Fibroblast of gingiva (primary cell): ENCODE data around the gene PIGB.
"Not testable (repeated sequence)": the region's sequence is repeated elsewhere in the genome, so short reads cannot be mapped to it uniquely, and the experiment has no call there.

Source experiments
- DNase-seq: peaks from one replicate; pipeline ENCODE4 v3.0.0-alpha.2; 2011; ENCODE audit warnings: low read depth

The PIGB gene

DNA sequence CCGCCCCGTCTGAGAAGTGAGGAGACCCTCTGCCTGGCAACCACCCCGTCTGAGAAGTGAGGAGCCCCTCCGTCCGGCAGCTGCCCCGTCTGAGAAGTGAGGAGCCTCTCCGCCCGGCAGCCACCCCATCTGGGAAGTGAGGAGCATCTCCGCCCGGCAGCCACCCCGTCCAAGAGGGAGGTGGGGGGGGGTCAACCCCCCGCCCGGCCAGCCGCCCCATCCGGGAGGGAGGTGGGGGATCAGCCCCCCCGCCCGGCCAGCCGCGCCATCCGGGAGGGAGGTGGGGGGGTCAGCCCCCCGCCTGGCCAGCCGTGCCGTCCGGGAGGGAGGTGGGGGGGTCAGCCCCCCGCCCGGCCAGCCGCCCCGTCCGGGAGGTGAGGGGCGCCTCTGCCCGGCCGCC, 16.2 kb upstream of the PIGB start:
- DNase-seq: not testable (repeated sequence)

DNA sequence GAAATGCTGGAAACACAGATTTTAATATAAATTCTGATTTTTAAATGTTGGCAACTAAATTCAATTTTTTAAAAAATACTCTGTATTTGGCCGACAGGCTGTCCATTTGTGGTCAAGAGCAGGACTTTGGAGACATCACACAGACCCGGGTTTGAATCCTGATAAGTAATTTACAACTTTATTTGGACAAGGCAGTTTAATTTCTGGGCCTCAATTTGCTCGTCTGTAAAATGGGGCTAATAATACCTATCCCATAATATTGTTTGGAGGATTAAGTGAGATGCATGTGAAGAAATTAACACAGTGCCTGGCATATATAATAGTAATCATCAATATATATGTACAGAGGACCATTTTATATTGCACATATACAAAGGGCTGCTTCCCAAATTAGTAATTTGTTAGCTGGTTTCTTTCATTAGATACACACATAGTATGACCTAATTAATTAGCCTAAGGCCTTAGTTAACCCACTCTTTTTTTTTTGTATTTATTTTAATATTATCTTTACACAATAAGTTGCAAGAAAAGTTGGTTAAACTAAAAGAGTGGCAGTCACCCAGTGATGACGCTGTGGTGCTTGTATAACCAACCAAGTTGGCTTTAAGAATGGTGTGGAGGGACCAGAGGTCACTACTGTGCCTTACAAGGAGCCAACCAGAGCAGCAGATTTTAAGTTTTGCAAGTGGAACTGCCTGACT, 665 bp downstream of the PIGB start:
- DNase-seq: peak; percentile 55

DNA sequence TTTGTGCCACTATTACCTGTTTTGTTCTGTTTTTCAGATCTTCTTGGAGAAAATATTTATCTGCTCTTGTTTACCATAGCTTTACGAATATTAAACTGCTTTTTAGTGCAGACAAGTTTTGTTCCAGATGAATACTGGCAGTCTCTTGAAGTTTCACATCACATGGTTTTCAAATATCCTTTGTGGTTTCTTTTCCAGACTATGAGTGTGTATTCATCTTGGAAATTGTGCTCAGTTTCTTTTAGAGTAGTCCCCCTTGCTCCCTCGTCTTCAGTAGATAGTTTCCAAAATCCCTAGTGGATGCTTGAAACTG, 1.2 kb downstream of the PIGB start:
- DNase-seq: no peak

DNA sequence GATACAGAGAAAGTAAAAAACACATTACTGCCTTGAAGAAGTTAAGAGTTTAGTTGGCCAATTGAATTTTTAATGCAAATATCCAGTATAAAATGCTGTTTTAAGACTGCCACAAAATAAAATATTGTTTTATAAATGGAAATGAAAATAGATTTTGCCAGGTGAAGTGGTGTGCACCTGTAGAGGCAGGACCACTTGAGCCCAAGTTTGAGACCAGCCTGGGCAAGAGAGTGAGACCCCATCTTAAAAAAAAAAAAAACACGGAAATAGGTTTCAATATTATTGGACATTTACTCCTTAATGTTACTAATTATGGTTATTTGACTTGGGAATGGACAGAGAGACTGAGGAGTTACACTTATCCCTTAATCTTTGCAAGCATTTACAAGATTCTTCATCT, 1.9 kb downstream of the PIGB start:
- no peak for DNase-seq

DNA sequence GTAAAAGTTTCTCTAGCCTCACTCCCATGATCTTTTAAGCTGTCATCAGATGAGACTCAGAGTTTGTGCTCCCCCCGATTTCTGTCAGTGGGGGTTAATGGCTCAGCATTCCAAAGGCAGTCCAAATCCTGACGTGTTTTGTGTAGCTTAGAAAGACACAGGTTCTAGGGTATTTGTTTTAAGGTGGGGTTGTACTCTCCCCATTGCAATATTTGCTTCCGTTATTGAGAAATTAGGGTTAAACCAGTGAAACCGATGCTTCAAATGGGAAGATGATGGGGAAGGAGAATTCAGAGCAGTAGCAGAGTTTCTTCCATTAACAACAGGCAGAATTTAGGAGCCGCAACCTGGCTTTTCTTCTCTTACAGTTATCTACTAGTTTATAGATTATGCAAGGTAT, 3.4 kb downstream of the PIGB start:
- DNase-seq: no peak

DNA sequence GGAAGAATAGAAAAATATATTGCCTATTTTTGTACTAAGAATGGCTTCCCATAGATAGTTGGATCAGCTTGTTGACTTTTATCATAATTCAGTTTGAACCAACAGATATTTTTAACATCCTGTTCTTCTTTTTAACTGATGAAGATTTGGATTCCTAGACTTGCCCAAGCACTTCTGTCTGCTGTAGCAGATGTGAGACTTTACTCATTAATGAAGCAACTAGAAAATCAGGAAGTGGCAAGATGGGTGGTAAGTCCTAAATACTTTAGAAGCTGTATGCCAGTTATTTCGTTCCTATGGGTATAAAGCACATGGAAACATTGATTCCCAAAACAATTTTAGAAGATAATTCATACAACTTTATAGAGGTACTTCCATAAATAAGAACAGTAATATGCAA, 8.4 kb downstream of the PIGB start:
- no peak for DNase-seq

DNA sequence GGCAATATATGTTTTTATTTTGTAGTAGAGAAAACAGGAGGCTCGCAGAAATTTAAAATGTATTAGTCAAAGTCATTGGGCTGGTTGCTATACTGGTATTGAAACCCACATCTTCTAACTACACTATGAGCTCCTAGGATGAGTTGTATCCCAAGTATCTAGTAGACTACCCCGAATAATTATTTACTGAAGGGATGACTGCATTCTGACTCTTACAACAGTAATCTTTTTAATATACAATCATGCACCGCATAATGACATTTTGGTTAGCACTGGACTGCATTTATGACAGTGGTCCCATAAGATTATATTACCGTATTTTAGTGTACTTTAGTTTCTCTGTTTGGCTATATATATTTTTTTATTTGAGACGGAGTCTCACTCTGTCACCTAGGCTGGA, 15.3 kb downstream of the PIGB start:
- no peak for DNase-seq

DNA sequence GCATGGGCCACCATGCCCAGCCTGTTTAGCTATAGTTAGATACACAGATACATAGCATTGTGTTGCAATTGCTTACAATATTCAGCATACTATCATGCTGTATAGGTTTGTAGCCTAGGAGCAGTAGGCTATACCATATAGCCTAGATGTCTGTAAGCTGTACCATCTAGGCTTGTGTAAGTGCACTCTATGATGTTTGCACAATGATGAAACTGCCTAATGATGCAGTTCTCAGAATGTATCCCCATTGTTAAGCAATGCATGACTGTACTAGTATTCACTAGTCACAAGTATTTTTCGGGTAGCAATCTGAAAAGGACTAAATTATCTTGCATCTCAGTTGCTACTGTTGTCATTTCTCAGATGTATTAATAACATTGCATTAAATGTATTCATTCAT, 16.0 kb downstream of the PIGB start:
- DNase-seq: peak; percentile 51

DNA sequence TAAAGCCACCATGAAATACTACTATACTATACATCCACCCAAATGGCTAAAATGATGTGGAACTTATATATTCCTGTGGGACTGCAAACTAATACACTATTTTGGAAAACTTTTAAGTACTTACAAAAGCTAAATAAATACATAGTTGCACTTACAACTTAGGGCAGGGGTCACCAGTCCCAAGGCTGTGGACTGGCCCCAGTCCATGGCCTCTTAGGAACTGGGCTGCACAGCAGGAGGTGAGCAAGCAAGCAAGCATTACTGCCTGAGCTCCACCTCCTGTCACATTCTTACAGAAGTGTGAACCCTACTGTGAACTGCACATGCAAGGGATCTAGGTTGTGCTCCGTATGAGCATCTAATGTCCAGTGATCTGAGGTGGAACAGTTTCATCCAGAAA, 18.1 kb downstream of the PIGB start:
- DNase-seq: no peak

DNA sequence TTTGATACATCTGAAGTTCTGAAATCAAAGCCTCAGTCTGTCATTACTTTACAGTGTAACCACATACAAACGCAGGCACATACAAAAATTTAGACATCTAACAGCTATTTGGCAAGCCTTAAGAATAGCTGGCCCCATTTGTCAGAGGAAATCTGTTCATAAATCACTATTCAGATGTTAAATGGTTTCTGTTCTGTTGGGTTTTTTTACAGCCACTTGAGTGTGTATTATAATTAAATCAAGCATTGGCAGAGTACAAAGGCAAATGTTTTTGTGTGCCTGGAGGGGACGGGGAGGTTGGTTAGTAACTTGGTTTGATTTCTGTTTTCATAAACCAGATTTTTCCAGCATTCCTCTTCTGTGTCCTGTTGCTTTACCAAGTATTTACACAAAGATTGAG, 24.1 kb downstream of the PIGB start:
- no peak for DNase-seq

DNA sequence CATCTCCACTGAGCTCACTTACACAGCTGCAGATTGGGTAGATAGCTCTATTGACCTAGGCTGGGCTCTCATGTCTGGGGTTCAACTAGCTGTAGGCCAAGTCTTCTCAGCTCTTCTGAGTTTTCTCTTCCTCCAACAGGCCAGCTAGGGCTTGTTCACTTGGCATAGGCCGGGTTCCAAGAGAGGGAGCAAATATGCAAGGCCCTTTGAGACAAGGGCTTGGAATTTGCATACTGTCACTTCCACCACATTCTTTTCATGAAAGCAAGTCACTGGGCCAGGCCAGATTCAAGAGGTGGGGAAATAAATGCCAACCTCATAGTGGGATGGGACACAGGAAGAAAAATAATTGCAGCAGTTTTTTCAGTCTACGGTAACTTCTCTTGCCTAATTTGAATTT, 25.2 kb downstream of the PIGB start:
- peak; percentile 21 for DNase-seq

DNA sequence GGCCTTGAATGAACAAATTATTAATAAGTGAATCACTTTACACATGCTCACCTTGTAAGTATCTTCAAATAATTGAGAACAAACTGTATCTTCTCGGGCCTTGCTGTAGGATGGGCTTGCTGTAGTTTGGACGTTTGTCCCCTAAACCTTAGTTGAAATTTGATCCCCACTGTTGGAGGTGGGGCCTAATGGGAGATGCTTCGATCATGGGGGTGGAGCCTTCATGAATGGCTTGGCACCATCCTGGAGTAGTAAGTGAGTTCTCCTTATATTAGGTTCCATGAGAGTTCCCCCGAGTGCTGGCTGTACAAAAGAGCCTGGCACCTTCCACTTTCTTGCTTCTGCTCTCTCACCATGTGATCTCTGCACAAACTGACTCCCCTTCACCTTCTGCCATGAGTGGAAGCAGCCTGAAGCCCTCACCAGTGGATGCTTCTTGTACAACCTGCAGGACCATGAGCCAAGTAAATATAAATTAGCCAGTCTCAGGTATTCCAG, 29.3 kb downstream of the PIGB start:
- DNase-seq: no peak

DNA sequence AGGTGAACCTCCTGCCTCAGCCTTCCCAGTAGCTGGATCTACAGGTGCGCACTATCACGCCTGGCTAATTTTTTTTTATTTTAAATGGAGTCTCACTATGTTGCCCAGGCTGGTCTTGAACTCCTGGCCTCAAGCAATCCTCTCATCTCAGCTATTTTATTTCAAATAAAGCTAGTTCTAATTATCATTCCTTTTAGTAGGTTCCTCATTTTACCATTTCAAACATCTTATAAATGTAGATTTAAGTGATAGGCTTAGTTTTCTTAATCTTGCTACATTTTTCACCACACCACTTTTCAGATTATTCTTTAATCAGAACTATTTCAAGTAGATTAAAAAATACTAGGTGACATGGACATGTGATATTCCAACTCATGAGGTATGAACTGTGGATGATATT, 30.3 kb downstream of the PIGB start:
- no peak for DNase-seq

DNA sequence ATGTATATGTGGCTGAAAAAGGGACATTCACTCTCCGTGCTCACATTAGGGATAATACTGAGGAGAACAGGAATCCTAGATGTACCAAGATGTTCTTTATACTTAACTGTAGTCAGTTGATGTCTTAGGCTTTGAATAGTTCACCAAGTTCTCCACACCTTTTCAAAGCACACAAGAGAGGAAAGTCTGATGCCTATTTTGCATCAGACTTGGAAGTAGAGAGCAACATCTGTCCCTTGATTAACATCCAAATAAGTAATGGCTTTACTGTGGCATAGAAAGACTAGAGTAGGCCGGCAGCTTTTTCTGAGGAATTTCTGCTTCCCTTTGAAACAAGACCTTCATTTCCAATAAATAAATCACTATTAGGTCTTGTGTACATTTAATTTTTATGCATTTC, 34.0 kb downstream of the PIGB start:
- DNase-seq: no peak

DNA sequence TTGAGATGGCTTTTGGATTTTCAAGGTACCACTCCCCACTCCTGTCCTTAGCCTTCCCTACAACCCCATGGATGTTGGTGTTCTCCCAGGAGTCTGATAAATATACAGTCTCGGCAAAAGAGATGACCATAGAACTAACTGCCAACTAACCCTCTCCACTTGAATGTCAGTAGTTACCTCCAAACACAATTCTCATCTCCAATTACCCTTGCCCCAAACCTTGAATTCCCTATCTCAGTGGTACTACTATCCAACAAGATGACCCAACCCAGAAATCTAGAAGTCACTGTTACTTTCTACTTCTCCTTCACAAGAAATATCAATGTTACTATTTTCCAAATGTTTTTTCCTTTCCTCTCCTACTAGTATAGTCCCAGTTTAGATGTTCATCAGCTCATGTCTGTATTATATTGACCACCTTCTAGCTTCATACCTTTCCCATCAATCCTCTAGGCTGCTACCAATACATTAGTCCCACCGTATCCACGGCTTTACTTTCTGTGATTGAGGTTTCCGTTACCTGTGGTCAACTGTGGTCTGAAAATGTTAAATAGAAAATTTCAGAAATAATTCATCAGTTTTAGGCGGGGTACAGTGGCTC, 38.1 kb downstream of the PIGB start:
- no peak for DNase-seq

DNA sequence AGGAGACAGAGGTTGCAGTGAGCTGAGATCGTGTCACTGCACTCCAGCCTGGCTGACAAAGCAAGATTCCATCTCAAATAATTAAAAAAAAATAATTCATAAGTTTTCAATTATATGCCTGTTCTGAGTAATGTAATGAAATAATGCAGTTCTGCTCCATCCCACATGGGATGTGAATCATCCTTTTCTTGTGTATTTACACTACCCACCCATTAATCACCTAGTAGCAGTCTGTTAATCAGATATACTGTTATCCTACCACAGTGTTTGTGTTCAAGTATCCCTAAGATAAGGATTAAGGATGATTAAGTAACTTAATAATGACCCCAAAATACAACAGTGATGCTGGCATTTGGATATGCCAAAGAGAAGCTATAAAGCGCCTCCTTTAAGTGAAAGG, 38.8 kb downstream of the PIGB start:
- DNase-seq: peak; percentile 42

DNA sequence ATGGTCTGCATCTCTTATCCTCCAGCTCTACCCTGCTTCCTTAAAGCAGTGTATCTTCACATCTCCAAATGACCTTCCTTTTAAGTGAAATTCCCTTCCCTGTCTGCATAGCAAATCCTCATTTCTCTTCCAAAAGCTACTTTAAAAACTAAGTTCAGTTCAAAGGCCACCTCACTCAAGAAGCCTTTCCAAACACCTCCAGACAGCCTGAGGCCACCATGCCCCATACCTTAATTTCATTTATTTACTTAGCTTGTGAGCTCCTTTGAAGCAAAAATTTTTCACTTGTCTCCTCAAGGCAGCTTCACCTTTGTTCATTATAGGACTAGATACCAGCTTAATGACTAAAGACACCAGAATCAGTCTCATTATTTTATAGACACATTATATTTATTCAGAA, 39.4 kb downstream of the PIGB start:
- DNase-seq: no peak

DNA sequence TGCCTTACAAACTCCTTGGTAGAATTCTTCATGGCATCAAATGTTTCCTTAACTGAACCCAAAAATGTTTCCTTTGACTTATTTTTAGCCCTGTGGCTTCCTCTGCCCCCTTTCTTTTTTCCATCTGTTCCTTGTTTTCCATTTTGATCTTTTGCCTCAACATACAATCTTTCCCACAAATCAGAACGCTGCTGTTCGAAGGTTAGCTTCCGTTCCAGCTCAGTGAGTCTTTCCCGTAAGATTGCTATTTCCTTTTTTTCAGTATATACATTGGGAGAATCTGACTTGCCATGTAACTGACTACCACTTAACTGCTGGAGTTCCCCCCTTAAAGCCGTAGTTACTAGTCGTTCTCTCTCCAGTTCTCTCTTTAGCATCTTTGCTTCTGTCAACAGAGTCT, 41.2 kb downstream of the PIGB start:
- DNase-seq: no peak

DNA sequence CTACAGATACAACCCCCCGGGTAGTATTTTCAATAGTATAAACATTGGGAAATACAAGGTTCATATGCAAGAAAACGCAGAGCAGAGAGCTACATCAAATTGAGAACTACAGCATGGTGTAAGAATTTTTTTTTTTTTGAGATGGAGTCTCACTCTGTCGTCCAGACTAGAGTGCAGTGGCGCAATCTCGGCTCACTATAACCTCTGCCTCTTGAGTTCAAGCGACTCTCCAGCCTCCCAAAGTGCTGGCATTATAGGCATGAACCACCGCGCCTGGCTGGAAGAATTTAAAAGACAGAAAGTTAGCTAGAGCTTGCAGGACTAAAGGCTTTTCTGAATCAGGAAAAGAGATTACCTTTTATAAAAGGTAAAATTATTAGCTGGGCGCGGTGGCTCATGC, 42.0 kb downstream of the PIGB start:
- DNase-seq: no peak

DNA sequence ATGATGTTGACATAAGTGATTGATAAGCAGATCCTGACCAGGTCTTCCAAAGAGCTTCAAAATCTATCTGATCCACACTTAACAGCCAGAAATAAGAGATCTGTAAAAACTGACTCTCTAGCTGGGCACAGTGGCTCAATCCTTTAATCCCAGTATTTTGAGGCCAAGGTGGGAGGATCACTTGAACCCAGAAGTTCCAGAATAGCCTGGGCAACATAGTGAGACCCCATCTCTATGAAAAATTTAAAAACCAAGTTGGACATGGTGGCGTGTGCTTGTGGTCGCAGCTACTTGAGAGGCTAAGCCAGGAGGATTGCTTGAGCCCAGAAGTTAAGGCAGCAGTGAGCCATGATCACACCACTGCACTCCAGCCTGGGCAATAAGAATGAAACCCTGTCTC, 43.6 kb downstream of the PIGB start:
- DNase-seq: no peak

DNA sequence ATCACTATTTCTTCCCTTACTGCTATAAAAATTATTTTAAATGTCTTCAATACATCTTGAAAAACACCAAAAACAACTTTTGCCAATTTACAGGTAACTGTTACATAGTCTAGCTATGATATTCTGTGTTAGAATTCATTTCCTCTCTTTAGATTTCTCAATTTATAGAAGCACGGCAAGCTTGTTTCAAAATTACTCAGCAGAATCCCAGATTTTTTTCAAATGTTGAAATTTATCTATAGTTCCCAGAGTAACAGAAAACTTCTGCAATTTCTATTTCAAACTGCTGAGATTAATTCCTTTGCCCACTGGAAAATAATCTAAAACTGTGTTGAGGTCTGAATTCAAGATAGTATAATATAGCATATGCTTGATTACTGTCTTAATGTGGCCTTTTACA, 48.0 kb downstream of the PIGB start:
- DNase-seq: no peak

DNA sequence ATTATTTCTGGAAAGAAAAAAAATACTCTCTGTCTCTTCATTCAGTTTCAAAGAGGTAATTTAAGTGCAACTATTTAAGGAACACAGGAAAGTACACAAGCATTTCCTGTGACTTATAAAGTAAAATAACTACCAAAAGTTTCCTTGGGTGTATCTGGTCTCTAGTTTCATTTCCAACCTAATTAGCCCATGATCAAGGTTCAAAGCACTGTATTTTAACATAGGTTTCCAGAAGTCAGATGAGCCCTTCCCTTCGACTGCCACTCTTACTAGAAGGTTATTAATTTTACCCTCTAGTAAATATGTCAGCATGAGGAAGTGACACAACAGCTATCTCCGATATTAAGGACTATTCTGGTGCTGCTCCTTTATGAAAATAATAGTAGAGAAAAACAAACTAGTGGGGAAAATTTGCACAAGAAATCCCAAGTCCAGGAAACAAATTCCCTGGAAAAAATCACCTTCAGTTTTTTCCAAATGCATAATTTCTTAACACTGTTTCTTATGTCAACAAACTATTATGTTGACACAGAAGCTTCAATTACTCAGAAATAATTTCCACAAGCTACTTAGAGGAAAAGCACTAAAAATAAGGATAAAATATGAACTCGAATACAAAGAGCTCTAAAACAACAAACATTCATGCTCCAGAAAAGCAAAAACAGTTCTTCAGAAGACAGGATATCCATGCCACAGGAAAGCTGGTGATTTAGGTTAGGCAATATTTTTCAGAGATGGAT, 53.8 kb downstream of the PIGB start:
- DNase-seq: no peak

DNA sequence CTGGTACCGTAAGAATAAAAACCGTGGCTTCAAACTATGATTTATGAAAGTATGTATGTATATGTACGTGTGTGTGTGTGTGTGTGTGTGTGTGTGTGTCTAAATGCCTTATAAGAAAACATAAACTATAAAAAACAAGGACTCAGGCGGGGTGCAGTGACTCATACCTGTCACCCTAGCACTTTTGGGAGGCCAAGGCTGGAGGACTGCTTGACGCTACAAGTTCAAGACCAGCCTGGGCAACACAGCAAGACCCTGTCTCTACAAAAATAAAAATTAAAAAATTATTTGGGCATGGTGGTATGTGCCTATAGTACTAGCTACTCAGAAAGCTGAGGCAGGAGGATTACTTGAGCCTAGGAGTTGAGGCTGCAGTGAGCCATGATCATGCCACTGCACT, 60.1 kb downstream of the PIGB start:
- no peak for DNase-seq

DNA sequence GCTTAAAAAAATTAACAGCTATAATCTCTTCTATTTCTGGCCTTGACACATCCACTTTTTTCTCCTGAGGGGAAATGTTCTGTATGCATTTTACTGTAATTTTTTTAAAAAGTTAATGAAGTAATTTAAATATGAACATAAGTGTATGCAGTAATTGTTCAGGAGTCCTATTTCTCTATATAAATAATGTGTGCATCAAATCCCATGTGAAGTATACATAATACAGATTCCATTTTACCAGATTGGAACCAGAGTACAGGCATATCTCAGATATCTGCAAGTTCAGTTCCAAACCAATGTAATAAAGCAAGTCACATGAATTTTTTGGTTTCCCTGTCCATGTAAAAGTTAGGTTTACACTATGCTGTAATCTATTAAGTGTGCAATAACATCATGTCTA, 62.6 kb downstream of the PIGB start:
- no peak for DNase-seq
